DOHH2 (cell line): ENCODE results near the gene SLC1A2.

Experiments used
- CTCF ChIP-seq: fragments of 200-600 bp; sonication (generic); IDR thresholded peaks from one replicate; pipeline ENCODE4 v1.5.1; 2014; ENCODE audit warnings: antibody characterized with exemption, mild to moderate bottlenecking, low read depth, low read length; ENCODE audit not compliant: poor library complexity, severe bottlenecking
- EZH2phosphoT487 ChIP-seq: fragments of 200-600 bp; sonication (generic); IDR thresholded peaks from 2 replicates; pipeline ENCODE4 v1.6.1; 2017; ENCODE audit warnings: borderline replicate concordance, mild to moderate bottlenecking, antibody characterized with exemption, low read length, moderate library complexity, mixed read lengths

- TF ChIP-seq CTCF: no peak
- TF ChIP-seq EZH2phosphoT487: no peak
Measured at GRCh38 chr11:35270342-35270741, 149.0 kb downstream of the SLC1A2 start.
